ENCODE results near the gene PAM16.

Gene PAM16

GRCh38 chr16:4388271-4389021, 37.3 kb upstream of the PAM16 start:
- no peaks in the 10 kb centered on the region for H3K27me3 ChIP-seq (ENCODE audit: insufficient read depth, poor library complexity, severe bottlenecking)
- no peaks in the 10 kb centered on the region for H3K9me3 ChIP-seq (ENCODE audit: severe bottlenecking)
- no peak overlapping the region for H3K4me3 ChIP-seq (ENCODE audit: severe bottlenecking)
- TF ChIP-seq CTCF (IDR thresholded peaks at IDR 0.05; ENCODE audit: poor library complexity, severe bottlenecking) = no peak
- no peaks in the 10 kb centered on the region; the same call in 1 of the 2 replicates for H3K36me3 ChIP-seq (ENCODE audit: low read depth)
- DNase-seq (ENCODE audit: low spot score) (no peak), ATAC-seq (ENCODE audit: low read depth) (no peak)
- H3K27ac ChIP-seq (ENCODE audit: poor library complexity, severe bottlenecking) = no peak overlapping the region
- peaks cover 14% of the 10 kb centered on the region for H3K4me1 ChIP-seq (ENCODE audit: insufficient read depth, poor library complexity, severe bottlenecking)

- Histone ChIP-seq H3K36me3 (ENCODE audit: low read depth) (peaks cover 4% of the 10 kb centered on the region), H3K9me3 (ENCODE audit: severe bottlenecking) (no peaks in the 10 kb centered on the region), H3K4me1 (ENCODE audit: insufficient read depth, poor library complexity, severe bottlenecking) (peaks cover 8% of the 10 kb centered on the region), H3K4me3 (ENCODE audit: severe bottlenecking) (no peak overlapping the region), H3K27me3 (ENCODE audit: insufficient read depth, poor library complexity, severe bottlenecking) (no peaks in the 10 kb centered on the region), H3K27ac (ENCODE audit: poor library complexity, severe bottlenecking) (no peak overlapping the region)
- ATAC-seq (ENCODE audit: low read depth) (no peak), DNase-seq (ENCODE audit: low spot score) (no peak)
- TF ChIP-seq CTCF (IDR thresholded peaks at IDR 0.05; ENCODE audit: poor library complexity, severe bottlenecking) = no peak
Measured at GRCh38 chr16:4387781-4388180, 36.7 kb upstream of the PAM16 start.

- no peak for TF ChIP-seq CTCF (IDR thresholded peaks at IDR 0.05; ENCODE audit: poor library complexity, severe bottlenecking)
- Histone ChIP-seq H3K4me3 (ENCODE audit: severe bottlenecking) (no peak overlapping the region), H3K4me1 (ENCODE audit: insufficient read depth, poor library complexity, severe bottlenecking) (peaks cover under 1% of the 10 kb centered on the region), H3K36me3 (ENCODE audit: low read depth) (peaks cover 5% of the 10 kb centered on the region), H3K27ac (ENCODE audit: poor library complexity, severe bottlenecking) (peak overlapping the region; percentile 5), H3K27me3 (ENCODE audit: insufficient read depth, poor library complexity, severe bottlenecking) (no peaks in the 10 kb centered on the region), H3K9me3 (ENCODE audit: severe bottlenecking) (no peaks in the 10 kb centered on the region)
- ATAC-seq (ENCODE audit: low read depth) (no peak), DNase-seq (ENCODE audit: low spot score) (no peak)
Measured at GRCh38 chr16:4386951-4387565, 35.9 kb upstream of the PAM16 start.

GRCh38 chr16:4386451-4386805, 35.3 kb upstream of the PAM16 start:
- TF ChIP-seq CTCF (IDR thresholded peaks at IDR 0.05; ENCODE audit: poor library complexity, severe bottlenecking) = no peak
- Histone ChIP-seq H3K9me3 (ENCODE audit: severe bottlenecking) (no peaks in the 10 kb centered on the region), H3K4me3 (ENCODE audit: severe bottlenecking) (no peak overlapping the region), H3K27me3 (ENCODE audit: insufficient read depth, poor library complexity, severe bottlenecking) (no peaks in the 10 kb centered on the region), H3K36me3 (ENCODE audit: low read depth) (peaks cover 5% of the 10 kb centered on the region), H3K27ac (ENCODE audit: poor library complexity, severe bottlenecking) (peak overlapping the region; percentile 5), H3K4me1 (ENCODE audit: insufficient read depth, poor library complexity, severe bottlenecking) (no peaks in the 10 kb centered on the region)
- DNase-seq (ENCODE audit: low spot score) (no peak), ATAC-seq (ENCODE audit: low read depth) (peak; percentile 34)

All from RWPE2 (cell line).